ENCODE results near the gene ST8SIA3.

The ST8SIA3 gene

GRCh38 chr18:57352271-57352701 lies at the start of gene ST8SIA3:
Gene ST8SIA3 (plus strand): TSS chr18:57352557. CDS start chr18:57352847, 290 bp downstream.
- DNase-seq = no peak

- DNase-seq = no peak
Observed at GRCh38 chr18:57311472-57311871, 40.9 kb upstream of the ST8SIA3 start.

GRCh38 chr18:57312346-57313144 lies 39.8 kb upstream of the ST8SIA3 start:
- no peak for DNase-seq

DNA sequence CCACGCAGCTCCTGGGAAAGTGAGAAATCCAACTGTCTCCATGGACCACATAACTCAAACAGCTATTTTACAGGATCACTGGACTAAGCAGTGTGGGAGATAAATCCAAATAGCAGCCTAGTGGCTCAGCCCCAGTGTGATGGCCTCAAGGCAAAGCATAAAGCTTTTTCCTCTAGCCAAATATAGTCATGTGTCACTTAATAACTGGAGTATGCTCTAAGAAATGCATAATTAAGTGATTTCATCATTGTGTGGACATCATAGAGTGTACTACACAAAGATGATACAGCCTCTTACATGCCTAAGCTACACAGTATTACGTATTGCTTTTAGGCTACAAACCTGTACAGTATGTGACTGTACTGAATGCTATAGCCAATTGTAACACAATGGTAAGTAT lies 31.8 kb upstream of the ST8SIA3 start:
- DNase-seq = no peak

DNA sequence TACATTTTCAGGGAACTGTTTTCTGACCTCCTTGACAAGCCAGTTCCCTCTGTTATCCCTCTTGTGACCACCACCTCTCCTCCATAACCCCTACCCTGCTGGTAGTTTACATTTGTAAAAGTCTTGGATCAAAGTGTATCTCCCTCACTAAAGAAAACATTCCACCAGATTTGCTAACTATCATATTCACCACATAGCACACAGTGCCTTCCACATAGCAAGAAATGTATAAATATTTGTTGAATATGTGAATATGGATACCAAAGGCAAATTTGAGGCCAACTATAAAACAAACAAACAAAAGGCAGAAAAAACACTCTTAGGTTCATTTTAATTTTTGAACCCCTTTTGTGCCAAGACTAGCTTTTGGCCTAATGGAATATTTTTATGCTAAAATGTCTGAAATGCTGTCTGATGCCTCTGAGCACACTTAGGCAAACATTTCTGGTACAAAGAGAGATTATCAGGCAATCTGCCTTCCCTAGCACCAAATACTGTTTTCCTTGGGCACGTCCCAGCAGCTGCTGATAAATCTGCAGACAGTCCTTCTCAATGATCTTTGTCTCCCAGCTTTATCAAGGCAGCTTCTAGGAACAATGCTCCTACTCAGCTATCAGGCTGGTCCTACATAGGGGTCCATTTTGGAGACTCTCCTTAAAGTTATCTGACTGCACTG lies 26.7 kb upstream of the ST8SIA3 start:
- no peak for DNase-seq

GRCh38 chr18:57326718-57327323 lies 25.5 kb upstream of the ST8SIA3 start:
- no peak for DNase-seq

- DNase-seq = no peak
Observed at GRCh38 chr18:57328665-57329064, 23.7 kb upstream of the ST8SIA3 start.

- no peak for DNase-seq
Observed at GRCh38 chr18:57329856-57330255, 22.5 kb upstream of the ST8SIA3 start.

DNA sequence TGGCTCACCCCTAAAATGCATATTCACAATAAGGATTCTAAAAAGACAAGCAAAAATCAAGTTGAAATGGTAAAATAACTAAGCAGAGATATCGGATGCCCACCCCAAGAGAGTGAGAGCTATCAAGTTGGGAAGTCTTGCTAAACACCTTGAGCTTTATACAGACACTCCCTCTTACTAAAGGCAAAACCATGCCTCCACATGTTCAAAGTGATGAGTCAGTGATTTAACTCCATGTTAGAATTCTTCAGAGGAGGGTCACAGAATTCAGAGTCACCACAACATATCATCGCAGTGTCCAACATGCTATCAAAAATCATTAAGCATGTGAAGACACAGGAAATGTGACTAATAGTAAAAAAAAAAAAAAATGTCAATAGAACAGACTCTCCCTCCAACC lies 20.6 kb upstream of the ST8SIA3 start:
- no peak for DNase-seq

DNA sequence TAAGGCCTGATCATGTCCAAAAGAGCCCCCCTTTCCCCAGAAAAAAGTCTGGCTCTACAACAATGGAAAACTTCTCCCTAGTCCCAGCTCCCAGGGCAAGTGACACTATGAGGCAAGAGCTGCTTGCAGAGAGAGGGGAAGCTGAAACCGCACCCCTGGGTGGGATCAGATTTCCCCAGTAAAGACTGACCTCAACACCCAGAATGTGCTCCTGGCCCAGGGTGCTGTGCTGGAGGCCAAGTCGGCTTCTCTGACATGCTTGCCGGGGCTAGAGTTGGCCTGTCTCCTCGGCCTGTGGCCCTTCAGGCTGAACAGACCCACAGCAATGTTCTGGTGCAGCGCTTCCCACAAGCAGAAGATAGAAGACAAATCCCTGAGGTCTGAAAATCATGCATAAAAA lies 18.4 kb upstream of the ST8SIA3 start:
- DNase-seq = no peak

GRCh38 chr18:57334383-57334782 lies 18.0 kb upstream of the ST8SIA3 start:
- no peak for DNase-seq

GRCh38 chr18:57336343-57336742 lies 16.0 kb upstream of the ST8SIA3 start:
- DNase-seq = no peak

- no peak for DNase-seq
Observed at GRCh38 chr18:57337890-57338289, 14.5 kb upstream of the ST8SIA3 start.

- no peak for DNase-seq
Observed at GRCh38 chr18:57343833-57344232, 8.5 kb upstream of the ST8SIA3 start.

GRCh38 chr18:57346876-57347275 lies 5.5 kb upstream of the ST8SIA3 start:
- DNase-seq = no peak

- DNase-seq = no peak
Observed at GRCh38 chr18:57347784-57348183, 4.6 kb upstream of the ST8SIA3 start.

- no peak for DNase-seq
Observed at GRCh38 chr18:57352761-57353136, 392 bp downstream of the ST8SIA3 start.

DNA sequence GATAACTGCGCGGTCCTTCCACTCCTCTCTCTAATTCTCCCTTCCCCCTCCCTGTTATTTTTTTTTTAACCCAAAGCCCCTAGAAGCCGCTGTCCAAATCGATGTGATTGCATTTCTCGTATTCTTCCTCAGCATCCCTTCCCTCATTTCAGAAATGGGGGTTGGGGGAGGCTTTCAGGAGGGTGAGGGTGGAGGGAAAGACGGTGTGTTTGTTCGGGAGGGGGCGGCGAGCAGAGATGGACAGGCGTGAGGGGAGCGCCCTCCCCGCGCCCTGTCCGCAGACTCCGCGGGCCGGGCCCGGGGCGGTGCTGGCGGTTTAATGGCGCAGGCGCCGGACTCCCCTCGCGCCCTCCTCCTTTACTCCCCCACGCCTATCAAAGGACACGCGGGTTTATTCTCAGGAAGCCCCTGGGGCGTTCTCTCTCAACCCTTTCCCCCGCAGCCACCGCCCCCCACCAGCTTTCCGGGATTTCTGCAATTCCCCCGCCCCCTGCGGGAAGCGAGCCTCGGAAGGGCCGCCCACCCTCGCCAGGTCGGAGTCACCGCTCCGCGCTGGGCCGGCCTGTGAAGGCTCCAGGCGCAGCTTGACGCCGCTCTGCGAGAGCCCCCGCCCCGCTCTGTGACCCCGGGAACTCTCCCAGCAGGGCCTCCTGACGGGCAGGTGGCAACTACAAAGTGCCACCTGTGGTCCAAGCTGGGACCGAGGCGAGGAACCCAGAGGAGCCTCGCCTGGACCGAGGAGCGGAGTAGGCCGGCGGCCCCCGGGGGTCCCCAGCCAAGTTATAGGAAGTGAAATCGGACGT lies 981 bp downstream of the ST8SIA3 start:
- DNase-seq = no peak

DNA sequence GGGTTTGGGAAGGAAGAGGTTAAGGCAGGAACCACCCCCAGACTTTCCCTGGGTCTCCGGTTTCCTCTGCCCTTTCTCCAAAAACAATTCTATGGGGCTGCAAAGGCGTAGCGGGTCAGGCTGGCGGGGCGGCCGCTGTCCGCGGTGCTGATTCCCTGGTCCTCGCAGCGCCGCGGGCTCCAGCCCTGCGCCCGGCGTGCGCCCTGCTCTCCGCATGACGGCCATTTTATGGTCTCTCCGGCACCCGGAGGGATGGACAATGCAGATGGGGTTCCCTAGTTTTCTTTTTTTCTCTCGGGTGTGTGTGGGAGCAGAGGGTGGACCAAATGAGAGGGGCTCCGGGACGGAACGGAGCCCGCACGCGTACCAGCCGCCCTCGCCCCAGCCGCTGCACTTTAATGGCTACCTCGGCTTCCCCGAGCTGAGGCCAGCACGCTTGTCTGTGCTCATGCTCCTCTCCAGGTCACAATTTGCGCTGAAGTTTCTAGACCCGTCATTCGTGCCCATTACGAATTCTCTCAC lies 1.6 kb downstream of the ST8SIA3 start:
- DNase-seq = no peak

DNA sequence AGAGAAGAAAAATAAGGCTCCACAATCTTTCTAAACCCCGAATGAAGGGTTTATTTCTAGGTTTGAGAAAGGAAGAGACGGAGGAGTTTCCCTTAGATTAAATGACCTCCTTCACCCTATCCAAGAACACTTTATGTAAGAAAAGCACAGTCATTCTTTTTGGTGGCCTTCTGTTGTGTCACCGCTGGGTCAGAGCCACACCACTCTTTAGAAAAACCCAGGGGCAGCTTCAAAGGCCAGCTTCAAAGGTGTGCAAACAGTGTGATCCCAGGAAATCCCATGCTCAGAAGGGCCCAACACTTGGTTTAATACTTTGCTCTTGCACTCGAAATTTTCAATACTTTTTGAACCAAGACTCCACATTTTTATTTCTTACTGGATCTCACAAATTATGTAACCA lies 7.1 kb downstream of the ST8SIA3 start:
- DNase-seq = no peak

DNA sequence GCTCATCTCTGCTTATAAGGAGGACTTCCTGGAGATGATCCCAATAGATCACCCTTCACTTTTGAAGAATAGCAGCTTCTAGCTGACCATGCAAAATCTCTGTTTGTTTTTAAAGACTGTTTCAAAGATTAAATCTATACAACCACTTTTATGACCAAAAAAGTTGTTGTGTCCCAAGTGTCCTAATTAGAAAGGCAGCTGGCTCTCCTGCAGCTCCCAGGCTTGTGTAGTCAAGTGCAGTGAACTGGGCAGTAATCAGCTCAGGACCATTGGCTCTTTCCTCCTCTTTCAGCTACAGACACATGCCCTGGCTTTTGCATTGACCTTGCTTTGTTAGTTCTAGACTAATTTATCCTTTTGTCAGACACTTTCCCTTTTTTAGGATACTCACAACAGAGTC lies 10.4 kb downstream of the ST8SIA3 start:
- DNase-seq = no peak

DNA sequence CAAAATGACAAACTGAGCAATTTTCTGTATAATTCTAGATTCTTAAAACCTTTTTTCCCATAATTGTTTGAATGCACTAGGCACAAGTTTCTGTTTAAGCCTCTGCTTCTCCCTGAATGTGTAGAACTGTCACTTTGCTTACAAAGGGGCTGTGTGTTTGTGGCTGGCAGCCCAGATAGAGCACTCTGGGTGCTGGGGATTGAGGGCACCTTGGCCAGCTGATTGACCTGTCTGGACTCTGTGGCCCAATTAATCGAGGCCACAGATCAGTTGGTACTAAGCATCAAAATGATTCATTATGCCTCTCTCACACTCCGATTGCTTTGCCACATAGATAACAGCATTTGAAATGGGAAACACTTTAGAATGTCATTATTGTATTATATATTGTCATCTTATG lies 12.1 kb downstream of the ST8SIA3 start:
- no peak for DNase-seq

DNA sequence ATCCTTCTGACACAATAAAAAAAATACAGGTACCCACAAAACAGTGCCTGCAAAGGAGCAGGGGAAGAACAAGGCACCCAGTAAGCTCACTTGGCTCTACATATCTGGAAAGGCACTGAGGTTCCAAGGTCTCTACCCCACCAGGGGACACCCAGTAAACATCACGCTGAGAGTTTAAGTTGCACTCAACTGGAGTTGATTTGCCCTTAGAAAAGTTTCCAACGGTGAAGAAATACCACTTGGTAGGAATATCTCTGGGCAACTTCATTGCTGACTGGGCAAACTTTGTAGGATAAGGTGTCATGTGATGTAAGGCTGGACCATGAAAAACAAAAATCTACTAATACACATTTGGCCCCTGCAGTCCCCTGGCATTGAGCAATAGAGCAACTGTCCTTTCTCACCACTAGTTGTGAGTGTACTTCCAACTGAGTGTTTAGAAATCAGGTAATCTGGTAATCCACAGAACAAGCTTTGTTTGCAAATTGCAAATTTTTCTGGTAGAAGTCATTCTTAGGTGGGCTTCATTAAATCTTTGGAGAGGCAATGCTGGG lies 14.2 kb downstream of the ST8SIA3 start:
- DNase-seq = no peak

Measured in CD4-positive, alpha-beta T cell treated with Interleukin-12 subunit alpha and Interleukin-12 subunit beta, for 1 hour (primary cell).